Suppressor macrophage treated with lipopolysaccharide for 1 hour (primary cell): ENCODE results near the gene AGA.

Experiments used
- DNase-seq, 3 donors: peaks; one replicate each; pipeline ENCODE4 v3.0.0-alpha.2; 2020 to 2022

The AGA gene

DNA sequence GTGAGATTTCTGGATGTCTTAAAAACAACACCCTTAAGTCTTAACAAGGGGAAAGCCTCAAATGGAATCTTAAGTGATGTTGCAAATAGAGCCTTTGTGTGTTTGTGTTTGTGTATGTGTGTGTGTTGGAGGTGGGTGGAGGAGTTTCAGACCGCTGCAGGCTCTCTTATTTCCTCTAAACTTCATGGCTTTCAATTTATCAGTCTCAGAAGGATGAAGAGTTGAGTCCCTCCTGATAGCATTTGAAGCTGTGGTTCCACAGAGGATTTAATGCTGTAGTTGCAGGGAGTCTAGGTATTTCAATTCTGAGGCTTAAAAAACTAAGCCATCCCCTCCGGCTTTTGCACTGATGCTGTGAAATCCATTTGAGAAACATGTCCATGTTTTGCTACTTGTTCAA is 4.3 kb upstream of the AGA start:
- no peak for DNase-seq

DNA sequence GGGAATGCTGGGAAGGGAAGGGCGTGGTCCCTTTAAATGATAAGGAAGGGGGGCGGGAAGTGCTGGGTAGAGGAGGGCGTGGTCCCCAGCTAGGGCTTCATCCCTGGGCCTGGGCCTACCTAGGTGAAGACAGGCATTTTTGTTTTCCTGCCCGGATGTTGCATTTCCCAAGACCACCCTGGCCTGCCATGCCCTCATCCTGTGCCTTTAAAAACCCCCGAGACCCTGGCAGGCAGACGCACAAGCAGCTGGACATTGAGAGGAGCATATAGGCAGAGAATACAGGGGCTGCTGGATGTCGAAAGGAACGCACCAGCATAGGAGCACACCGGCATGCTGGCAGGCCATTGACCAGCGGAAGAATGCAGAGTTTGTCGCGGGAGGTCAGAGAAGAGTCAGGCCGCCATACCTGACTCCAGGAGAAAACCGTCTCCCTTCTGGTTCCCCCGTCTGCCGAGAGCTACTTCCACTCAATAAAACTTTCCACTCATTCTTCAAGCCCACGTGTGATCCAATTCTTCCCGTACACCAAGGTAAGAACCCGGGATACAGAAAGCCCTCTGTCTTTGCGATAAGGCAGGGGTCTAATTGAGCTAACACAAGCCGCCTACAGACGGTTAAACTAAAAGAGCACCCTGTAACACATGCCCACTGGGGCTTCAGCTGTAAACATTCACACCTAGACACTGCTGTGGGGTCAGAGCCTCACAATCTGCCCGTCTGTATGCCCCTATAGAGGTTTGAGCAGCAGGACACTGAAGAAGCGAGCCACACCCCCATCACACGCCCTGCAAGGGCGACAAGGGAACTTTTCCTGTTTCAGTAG is 2.9 kb upstream of the AGA start:
- DNase-seq = no peak

DNA sequence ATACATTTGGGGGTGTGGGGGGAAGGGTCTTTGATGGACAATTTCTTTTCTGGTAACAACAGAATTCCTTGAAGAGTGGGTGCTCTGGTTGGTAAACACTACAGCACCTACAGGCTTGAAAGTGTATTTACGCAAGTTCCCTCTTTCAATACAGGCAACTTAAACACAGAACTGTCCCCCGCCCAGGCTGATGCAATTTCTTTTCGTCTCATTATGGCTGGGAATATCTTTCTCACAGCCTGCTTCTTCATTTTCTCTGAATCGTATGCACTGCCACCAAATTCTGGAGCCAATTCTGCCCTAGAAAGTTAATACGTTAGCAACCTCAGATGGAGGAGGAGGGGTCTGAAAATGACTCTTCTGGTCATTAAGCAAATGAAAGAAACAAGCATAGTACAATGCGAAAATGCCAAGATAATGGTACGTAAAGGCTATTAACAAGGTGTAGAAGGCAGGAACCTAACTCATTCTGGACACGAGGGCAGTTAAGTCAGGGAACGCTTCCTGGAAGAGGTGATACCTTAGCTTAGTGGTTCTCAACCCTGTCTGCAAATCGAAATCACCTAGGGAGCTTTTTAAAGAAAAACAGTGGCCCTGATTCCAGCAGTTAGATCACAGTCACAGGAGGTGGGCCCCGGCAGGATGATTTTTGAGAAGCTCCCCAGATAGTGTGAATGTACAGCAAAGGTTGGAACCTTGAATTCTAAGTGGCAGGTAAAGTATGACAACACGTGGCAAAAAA is 1.0 kb downstream of the AGA start:
- DNase-seq = peak; percentile 74 to 80 (median 79)

DNA sequence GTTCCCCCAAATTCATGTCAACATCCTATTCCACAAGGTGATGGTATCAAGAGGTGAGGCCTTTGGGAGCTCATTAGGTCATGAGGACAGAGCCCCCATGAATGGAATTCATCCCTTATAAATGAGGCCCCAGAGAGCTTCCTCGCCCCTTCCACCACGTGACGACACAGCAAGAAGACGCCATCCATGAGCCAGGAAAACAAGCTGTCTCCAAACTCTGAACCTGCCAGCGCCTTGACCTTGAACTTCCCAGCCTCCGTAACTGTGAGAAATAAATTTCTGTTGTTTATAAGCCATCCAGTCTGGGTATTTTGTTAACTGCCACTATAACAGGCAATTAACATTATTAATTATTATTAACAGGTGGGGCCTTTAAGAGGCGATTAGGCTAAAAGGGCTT is 5.8 kb downstream of the AGA start:
- no peak for DNase-seq

DNA sequence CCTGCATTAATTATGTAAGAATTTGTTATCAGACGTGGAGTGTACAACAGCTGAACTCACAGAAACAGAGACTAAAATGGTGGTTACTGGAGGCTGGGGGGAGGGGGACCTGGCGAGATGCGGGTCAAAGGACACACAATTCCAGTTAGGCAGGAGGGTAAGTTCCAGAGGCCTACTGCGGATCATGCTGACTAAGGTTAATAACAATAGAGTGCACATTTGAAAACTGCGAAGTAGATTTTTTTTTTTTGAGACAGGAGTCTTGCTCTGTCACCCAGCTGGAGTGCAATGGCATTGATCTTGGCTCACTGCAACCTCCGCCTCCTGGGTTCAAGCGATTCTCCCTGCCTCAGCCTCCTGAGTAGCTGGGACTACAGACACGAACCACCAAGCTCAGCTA is 7.6 kb downstream of the AGA start:
- no peak for DNase-seq

DNA sequence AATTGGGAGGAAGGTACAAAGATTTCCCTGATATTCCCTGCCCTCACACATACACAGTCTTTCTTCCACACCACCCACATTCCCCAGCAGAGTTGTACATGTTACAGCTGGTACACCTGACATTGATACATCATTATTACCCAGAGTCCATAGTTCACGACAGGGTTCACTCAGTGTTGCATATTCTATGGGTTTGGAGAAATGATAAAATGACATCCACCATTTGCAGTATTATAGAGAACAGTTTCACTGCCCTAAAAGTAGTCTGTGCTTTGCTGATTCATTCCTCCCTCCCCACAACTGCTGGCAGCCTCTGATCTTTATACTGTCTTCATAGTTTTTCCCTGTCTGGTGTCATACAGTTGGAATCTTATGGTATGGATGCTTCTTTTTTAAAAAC is 15.0 kb downstream of the AGA start:
- no peak for DNase-seq

DNA sequence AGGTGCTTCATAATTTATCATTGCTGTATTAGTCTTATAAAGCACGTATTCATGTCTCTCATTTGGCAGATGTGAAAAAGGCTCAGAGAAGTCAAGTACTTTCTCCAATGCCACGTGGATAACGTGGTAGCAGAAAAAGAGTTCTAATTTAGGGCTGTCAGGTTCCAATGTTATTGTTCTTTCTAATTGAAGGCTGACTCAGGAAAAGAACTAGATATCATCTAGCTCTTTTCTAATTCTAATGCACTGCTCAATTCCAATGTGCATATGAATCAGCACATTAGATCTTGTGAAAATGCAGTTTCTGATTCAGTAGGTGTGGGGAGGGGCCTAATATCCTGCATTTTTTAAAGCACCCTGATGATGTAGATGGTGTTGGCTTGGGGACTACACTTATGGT is 22.8 kb downstream of the AGA start:
- no peak for DNase-seq

DNA sequence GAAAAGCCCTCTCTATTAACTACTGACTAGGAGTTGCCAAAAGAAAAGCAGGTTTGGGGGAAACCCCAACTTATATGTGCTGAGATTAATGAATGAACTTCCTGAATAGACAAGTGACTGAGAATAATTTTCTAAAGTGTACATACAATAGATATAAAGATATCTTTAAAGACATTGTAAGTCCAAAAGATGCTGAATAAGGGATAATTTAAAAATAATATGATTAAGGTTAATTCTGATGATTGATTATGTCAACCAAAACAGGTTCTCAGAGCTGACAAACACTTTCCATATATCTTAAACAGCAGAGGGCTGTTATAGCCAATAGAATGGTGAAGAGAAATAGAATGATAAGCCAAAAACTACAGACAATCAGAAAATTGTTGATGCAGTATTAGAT is 28.6 kb downstream of the AGA start:
- DNase-seq = no peak

DNA sequence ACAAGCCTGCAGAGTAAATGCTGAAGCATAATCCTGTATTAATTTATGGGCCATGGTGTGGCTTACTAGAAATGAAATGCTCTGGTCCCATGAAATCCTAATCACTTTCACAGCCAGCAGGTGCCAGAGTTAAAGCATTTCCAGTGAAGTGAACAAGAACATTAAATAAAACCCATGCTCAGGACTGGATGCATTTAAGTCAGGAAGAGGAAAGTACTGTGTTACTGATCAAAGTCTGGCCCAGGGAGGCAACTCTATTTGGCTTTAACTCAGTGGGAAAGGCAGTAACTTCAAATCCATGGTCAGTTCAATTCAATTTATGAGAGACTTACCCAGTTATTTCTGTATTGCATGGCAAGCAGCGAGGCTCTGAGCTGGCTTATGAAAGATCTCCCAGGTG is 29.2 kb downstream of the AGA start:
- no peak for DNase-seq

DNA sequence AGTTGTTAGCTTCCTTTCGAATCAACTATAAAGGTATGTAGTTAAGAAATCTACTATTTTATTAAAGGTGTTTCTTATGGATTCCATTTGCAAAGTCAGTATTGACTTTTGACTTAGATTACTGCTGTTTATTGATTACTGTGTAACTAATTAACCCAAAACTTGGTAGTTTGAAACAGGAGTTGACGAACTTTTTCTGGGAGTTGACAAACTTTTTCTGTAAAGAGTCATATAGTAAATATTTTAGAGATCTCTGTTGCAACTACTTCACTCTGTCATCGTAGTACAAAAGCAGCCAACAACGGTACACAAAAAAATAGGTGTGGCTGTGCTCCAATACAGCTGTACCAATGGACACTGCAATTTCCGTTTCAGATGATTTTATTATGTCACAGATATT is 30.2 kb downstream of the AGA start:
- no peak for DNase-seq

DNA sequence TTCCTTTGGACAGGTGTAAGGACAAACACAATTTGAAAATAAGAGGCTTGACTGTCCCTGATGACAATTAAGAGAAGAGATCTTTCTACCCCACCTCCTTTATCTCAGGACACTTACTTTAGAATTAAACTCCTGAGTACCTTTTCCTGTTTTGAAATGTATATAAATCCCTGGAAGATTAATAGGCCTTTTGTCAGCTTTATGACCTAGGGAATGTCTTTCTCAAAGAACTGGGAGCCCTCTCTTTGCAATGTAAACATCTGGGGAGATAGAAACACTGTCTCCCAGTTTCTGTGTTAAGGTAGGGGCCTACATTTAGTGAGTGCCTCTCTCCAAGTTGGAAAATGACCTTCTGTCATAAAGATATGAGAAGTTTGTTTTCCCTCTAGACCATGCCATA is 31.7 kb downstream of the AGA start:
- no peak for DNase-seq

DNA sequence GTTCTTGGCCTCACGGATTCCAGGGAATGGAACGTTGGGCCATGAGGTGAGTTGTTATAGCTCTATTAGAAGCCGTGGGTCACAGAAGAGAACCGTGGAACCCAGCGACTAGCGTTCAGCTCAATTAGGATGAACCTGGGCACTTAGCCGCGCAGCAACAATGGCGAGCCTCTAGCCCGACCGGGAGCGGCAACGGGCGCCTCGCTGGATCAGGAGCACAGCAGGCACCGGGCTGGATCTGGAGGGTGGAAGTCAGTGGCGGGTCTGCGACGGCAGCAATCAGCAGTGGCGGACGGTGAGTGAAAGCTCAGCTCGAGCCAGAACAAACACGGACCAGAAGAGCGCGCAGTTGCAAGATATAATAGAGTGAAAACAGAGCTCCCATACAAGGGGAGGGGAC is 34.2 kb downstream of the AGA start:
- DNase-seq = no peak

DNA sequence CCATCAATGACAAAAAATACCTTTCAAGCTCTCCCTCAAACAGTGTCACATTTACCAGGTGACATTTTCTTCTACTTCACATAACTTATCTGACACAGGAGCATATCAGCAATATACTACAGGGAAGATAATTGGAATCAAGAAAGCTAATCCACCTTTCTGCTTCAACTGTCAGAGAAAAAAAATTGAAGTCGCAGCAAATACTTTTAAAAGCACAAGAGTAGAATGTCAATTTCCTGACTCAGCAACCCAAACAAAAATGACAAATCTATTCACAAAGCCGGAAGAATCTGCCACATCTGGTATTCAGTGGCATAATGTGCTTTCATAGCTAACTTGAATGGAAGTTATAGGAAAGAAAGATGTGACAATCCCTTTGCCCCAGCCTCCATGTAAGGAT is 36.7 kb downstream of the AGA start:
- DNase-seq = no peak

DNA sequence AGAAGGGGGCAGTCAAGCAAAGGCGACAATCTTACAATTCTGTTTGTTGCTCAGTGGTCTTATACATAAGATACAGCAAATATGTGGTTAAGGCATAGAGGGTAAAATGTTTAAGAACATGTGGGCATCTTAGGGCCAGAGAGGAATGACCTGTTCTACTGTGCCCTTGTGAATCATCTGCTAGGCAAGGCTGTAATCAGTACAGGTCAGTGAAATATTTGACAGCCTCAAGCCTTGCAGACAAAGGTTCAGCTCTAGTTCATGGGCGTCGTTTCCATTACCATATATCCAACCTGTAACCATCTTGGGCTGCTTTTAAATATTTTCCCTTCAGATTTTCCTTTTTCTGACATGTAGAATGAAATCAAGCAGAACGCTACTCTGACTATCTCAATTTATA is 37.3 kb downstream of the AGA start:
- no peak for DNase-seq

DNA sequence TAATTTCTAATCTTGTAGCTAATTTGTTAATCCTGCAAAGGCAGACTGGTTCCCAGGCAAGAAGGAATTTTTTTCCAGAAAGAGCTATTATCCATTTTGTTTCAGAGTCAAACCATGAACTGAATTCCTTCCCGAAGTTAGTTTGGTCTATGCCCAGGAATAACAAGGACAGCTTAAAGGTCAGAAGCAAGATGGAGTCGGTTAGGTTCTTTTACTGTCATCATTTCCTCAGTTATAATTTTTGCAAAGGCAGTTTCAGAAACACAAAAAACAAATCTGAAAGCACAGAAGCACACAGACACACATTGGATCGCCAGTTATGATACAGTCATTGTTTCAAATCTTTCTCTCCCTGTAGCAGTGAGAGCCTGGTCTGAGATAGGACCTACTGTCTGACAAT is 37.9 kb downstream of the AGA start:
- no peak for DNase-seq

DNA sequence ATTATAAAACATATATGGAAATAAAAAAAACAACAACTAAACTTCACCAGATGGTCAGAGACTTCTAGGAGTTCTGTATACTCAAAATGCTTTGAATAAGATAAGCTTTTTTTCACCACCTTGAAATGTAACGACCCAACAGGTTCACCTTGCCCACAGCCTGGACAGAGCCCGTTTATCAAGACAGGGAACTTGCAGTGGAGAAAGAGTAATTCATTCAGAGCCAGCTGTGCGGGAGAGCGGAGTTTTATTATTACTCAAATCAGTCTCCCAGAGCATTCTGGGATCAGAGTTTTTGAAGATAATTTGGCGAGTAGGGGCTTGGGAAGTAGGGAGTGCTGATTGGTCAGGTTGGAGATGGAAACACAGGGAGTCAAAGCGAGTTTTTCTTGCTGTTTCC is 38.5 kb downstream of the AGA start:
- DNase-seq = no peak

DNA sequence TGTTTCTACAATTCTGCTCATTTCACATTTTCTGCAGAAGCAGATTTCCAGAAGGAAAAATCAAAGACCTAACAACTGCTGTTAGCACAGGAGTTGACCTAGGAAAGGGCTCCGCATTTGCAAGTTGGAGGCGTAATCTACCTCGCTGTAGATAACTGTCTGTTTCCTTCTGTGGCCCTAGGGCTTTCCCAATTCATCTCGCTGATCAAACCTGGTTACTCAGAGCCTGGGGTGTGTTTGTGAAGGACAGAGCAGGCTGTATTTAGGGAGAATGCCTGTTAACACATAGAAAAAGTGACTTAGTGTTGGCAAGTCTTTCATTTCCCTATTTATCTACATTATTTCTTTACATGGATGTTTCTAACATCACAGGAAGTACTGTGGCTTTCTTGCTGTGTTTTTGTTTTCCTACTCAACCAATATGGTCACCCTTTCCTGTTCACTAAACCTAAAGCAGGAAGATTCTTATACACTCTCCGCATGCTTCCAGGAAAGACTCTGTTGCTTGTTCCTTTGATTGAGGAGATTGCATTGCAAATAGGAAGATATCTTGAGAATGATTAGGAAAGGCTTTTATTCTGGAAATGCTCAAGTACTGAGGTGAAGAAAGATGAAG is 40.5 kb downstream of the AGA start:
- DNase-seq = peak in 2 of 3 donors; percentile 5 to 20

DNA sequence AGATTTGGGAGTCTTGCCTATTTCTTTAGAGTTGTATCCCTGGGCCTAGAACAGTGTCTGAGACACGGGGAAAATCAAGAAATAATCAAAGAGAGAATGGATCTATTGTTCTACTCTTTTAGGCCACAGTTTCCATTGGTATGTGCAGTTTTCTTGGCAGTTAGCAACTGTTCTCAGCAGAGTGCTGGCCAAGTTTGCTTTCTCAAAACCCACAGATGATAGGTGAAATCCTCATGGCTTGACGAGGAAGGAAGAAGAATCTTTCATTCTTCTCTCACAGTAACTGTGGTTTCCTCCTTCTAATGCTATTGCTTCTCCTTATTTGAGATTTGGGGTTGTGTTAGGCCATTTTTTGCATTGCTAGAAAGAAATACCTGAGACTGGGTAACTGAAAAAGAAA is 42.2 kb downstream of the AGA start:
- no peak for DNase-seq

DNA sequence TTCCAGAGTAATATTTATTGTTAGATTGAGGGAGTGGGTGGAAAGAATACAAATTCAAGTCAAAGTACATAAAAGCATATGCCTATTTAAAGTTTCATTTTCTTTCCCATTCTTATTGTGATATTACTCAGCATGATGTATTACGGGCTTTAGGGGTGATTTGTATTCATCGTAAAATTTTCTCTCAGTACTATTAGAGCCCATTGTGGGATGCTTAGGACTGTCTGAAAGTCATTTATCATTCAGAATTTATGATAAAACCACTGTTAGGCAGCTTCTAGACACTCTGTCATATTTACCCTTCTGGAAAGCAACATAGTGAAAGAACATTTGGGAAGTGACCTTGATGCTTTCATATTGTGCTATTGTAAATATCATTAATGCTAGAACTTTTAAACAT is 45.9 kb downstream of the AGA start:
- no peak for DNase-seq

DNA sequence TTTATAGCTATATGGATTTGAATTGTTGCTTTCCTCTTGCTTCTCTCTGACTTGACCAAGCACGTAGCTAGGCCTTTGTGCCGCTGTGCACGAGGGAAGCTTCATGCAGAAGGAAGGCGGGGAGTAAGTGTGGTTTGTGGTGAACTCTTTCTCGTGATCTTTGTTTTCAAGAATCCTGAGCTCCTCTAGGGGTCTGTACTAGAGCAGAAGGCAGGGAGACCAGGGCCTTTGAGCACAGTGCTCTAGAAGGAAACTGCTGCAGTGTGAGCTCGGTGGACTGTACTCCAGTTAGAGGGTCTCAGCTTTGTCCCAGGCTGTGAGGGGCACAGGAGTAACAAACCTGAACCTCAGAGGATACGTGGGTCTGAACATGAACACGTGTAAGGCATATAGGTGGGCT is 49.0 kb downstream of the AGA start:
- DNase-seq = no peak

DNA sequence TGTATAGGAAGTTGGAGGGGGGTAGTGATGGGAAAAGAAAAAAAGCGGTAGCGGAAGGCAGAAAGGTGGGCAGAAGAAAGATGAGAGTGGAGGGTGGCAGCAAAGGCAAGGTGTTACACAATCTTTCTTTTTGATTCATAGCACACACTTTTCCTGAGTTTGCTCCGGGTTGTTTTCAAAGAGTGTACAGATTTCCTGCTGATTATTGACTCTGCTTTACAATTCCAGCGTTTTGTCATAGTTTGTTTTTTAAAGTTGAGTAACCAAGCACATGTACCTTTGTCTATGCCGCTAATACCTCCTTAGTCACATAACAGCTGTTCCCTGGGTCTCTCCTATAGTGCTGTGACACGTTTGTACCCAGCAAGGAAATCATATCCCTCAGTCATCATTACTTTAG is 50.3 kb downstream of the AGA start:
- DNase-seq = no peak

DNA sequence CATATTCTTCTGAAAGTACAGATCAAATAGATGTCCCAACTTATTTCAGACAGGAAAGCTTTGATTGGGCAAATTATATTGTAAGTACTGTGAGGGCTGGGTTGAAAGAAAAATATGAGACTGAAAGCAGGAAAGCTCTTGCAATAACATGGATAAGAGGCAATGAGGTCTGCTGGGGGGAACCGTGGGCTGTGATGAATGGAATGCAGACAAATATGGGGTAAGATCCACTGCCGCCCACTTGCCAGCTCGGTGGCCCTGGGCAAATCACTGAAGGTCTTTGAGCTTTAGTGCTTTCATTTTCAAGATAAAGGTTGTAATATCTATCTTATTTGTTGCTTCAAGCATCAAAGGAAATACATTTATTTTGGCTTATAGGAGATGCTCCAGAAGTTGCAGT is 51.0 kb downstream of the AGA start:
- no peak for DNase-seq

DNA sequence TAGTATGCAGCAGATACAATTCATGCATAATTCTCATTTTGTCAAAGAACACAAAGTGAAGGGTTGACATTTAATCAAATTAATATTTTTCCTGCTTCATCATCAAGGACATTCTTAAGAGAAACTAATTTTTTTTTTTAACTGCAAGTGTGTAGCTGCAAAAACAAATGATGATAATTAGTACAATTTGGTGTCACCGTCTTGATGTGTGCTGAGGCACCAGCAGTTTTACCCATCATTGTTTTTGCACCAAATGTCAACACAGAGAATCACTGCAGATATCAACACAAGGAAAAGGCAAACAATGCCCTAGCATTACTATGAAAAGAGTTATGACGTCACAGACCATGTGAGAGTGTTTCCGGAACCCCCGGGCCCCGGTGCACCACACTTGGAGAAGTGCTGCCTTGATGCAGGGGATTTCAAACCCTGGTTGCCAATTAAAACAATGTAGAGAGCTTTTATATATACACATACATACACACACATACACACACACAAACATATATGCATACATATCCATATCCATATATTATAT is 55.9 kb downstream of the AGA start:
- DNase-seq = peak in 1 of 3 donors; percentile 11
